ENCODE results near the gene NPC2.

Gene NPC2

GRCh38 chr14:74503291-74503937, 10.3 kb upstream of the NPC2 start:
- DNase-seq (ENCODE audit: low read depth, low spot score) = no peak

- DNase-seq (ENCODE audit: low read depth, low spot score) = no peak
Observed at GRCh38 chr14:74502236-74503019, 9.3 kb upstream of the NPC2 start.

- DNase-seq (ENCODE audit: low read depth, low spot score) = no peak
Observed at GRCh38 chr14:74501691-74502090, 8.6 kb upstream of the NPC2 start.

DNA sequence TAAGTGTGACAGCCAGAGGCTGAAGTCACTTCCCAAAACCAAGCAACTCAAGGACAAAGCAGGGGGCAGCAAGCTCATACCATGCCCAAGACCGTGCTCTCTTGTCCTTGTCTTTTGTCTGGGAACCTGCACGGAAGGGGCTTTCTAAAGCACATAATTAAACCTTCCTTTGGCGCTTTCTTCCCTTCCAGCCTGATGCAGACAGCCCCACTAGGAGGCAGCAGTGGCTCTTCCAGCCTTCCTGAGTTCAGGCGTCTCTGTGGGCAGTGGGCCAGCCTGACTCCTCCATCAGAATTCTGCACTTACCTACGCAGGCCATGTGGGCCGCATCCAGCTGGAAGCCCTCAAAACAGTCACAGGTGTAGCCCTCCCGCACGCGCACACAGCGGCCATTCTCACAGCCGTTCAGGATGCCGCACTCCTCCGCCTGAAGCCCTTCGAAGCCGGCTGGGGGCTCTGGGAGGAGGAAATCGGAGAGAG, 8.1 kb upstream of the NPC2 start:
- peak; percentile 93 for DNase-seq (ENCODE audit: low read depth, low spot score)

DNA sequence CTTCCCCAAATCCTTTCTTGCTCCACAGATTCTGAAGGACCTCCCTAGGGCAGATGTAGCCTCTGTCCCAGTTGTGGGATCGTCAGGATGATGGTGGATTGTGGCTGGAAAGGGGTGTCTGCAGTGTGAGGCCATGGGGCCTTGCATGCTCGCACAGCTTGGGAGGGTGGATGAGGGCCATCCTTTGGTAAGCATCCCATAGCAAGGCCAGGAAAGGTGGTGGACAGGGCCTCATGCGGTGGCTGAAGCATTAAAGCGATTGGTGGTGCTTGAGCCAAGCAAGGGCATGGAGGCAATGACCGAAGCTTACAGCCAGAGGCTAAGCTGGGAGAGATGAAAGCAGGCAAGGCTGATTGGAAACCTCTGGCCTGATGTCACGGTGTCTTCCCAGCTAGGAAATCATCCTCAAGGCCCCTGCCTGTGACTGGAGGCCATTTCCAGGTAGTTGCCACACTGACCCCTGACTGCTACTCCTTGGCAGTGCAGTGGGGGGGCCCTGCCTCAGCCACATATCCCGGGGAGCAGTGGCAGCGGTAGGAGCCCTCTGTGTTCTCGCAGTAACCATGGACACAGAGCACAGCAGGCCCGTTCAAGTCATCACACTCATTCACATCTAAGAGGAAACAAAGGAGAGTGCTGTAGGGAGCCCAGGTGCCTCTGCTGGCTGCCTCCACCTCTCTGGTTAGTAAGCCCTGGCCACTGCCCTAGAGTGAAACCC, 7.5 kb upstream of the NPC2 start:
- DNase-seq (ENCODE audit: low read depth, low spot score) = no peak

DNA sequence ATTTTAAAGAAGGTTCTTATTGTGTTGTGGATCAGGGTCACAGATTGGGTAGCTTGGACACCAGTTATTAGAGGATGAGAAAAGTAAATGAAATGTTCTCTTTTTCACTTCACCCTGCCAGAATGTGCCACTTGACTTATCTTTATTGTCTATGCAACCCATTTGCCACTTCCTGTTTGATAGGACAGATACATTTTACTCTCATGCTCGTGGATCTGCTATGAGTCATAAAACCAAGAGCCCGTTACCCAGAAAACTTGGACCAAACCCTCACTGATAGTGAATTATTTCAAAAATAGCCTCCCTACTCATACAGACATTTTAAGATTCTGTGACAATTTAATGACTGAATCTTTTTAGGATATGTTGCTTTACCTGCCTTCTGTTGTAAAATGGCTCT, 2.3 kb upstream of the NPC2 start:
- DNase-seq (ENCODE audit: low read depth, low spot score) = no peak

- DNase-seq (ENCODE audit: low read depth, low spot score) = peak; percentile 99
Observed at GRCh38 chr14:74493343-74494261, 497 bp upstream of the NPC2 start, which contains the start of gene ISCA2. Gene ISCA2, plus strand, starts transcription at chr14:74493765. Its CDS starts 10 bp downstream, at chr14:74493775.

GRCh38 chr14:74491956-74492775, 939 bp downstream of the NPC2 start:
- DNase-seq (ENCODE audit: low read depth, low spot score) = peak; percentile 65

- no peak for DNase-seq (ENCODE audit: low read depth, low spot score)
Observed at GRCh38 chr14:74490486-74490885, 2.6 kb downstream of the NPC2 start.

- DNase-seq (ENCODE audit: low read depth, low spot score) = no peak
Observed at GRCh38 chr14:74488786-74489397, 4.2 kb downstream of the NPC2 start.

DNA sequence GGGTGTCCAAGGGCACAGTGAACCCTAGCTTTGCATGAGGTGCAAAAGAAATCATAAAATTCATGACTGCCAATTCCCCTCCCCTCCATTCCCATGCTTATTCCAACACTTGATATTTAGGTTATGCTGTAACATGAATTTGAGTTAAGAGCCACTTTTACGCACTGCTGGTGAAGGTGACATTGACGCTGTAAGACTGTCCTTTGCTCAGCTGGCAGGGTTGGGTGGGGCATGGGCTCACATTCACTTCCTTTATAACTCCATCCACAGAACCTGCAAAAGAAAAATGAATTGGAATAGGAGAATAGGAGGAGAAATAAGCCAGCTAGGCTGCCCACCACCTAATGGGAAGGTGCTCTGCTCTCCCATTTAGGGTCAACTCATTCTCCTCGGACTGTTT, 6.9 kb downstream of the NPC2 start:
- DNase-seq (ENCODE audit: low read depth, low spot score) = no peak

- no peak for DNase-seq (ENCODE audit: low read depth, low spot score)
Observed at GRCh38 chr14:74483321-74483720, 9.8 kb downstream of the NPC2 start.

DNA sequence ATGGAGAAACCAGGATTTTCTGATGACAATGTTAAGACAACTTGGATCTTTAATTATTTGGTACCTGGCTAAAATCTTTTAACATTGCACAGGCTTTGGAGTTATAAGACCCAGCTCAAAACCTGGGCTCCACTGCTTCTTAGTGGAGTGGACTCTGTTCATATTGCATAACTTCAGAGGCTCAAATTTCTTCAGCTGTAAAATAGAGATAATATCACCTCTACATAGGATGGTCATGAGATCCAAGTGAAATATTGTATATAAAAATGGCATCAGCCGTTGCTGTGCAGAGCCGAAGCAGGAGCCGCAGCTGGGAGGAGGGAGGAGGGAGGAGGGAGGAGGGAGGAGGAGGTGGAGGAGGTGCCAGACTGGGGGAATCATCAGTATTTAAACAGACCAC, 10.5 kb downstream of the NPC2 start:
- no peak for DNase-seq (ENCODE audit: low read depth, low spot score)

GRCh38 chr14:74480046-74480445, 13.1 kb downstream of the NPC2 start:
- no peak for DNase-seq (ENCODE audit: low read depth, low spot score)

- DNase-seq (ENCODE audit: low read depth, low spot score) = peak; percentile 44
Observed at GRCh38 chr14:74478996-74479635, 14.0 kb downstream of the NPC2 start.

GRCh38 chr14:74476607-74477006, 16.5 kb downstream of the NPC2 start:
- DNase-seq (ENCODE audit: low read depth, low spot score) = no peak

- no peak for DNase-seq (ENCODE audit: low read depth, low spot score)
Observed at GRCh38 chr14:74476107-74476506, 17.0 kb downstream of the NPC2 start.

- DNase-seq (ENCODE audit: low read depth, low spot score) = no peak
Observed at GRCh38 chr14:74475678-74476077, 17.4 kb downstream of the NPC2 start.

GRCh38 chr14:74474376-74474775, 18.7 kb downstream of the NPC2 start:
- no peak for DNase-seq (ENCODE audit: low read depth, low spot score)

- no peak for DNase-seq (ENCODE audit: low read depth, low spot score)
Observed at GRCh38 chr14:74472601-74473000, 20.5 kb downstream of the NPC2 start.
